Measurements from ENCODE around the gene ZNF423.

ZNF423 gene

GRCh38 chr16:49486400-49486799, 369.5 kb downstream of the ZNF423 start:
- H3K27ac ChIP-seq = no peak overlapping the region
- DNase-seq (ENCODE audit: low spot score) = no peak
- TF ChIP-seq CTCF (IDR thresholded peaks at IDR 0.05) = no peak
- no peak overlapping the region for H3K4me3 ChIP-seq

GRCh38 chr16:49485663-49486062, 370.2 kb downstream of the ZNF423 start:
- Histone ChIP-seq H3K27ac (no peak overlapping the region), H3K4me3 (no peak overlapping the region)
- no peak for DNase-seq (ENCODE audit: low spot score)
- no peak for TF ChIP-seq CTCF (IDR thresholded peaks at IDR 0.05)

- no peak for TF ChIP-seq CTCF (IDR thresholded peaks at IDR 0.05)
- peak overlapping the region in 1 of 2 donors; percentile 51 for H3K27ac ChIP-seq
- no peak overlapping the region for H3K4me3 ChIP-seq
- DNase-seq (ENCODE audit: low spot score) = no peak
Observed at GRCh38 chr16:49484936-49485335, 371.0 kb downstream of the ZNF423 start.

GRCh38 chr16:49484451-49484849, 371.5 kb downstream of the ZNF423 start:
- H3K4me3 ChIP-seq = peak overlapping the region; percentile 63
- peak overlapping the region in 1 of 2 donors; percentile 51 for H3K27ac ChIP-seq
- DNase-seq (ENCODE audit: low spot score) = no peak
- TF ChIP-seq CTCF (IDR thresholded peaks at IDR 0.05) = no peak

- Histone ChIP-seq H3K27ac (no peak overlapping the region), H3K4me3 (peak overlapping the region; percentile 63)
- DNase-seq (ENCODE audit: low spot score) = no peak
- no peak for TF ChIP-seq CTCF (IDR thresholded peaks at IDR 0.05)
Observed at GRCh38 chr16:49483651-49484450, 372.1 kb downstream of the ZNF423 start.

GRCh38 chr16:49483251-49483650, 372.7 kb downstream of the ZNF423 start:
- DNase-seq (ENCODE audit: low spot score) = no peak
- Histone ChIP-seq H3K27ac (no peak overlapping the region), H3K4me3 (no peak overlapping the region)
- no peak for TF ChIP-seq CTCF (IDR thresholded peaks at IDR 0.05)

GRCh38 chr16:49482690-49483089, 373.2 kb downstream of the ZNF423 start:
- no peak for DNase-seq (ENCODE audit: low spot score)
- H3K27ac ChIP-seq = no peak overlapping the region
- H3K4me3 ChIP-seq = no peak overlapping the region
- no peak for TF ChIP-seq CTCF (IDR thresholded peaks at IDR 0.05)
